GM18870 (cell line): ENCODE results near the gene FGFR3.

Experiments used
- ATAC-seq: cut with Tn5 transposase; IDR thresholded peaks from one replicate; pipeline ENCODE4 v1.9.1; 2021; ENCODE audit warnings: moderate library complexity; ENCODE audit not compliant: unreplicated experiment

FGFR3 gene

GRCh38 chr4:1756079-1756478 is 37.0 kb upstream of the FGFR3 start:
- ATAC-seq: no peak

- ATAC-seq: no peak
These were observed 36.0 kb upstream of the FGFR3 start for GRCh38 chr4:1756893-1757779.

GRCh38 chr4:1757836-1758235 is 35.3 kb upstream of the FGFR3 start:
- ATAC-seq: no peak

GRCh38 chr4:1758306-1759121 is 34.6 kb upstream of the FGFR3 start:
- ATAC-seq: no peak

GRCh38 chr4:1759170-1759817 is 33.8 kb upstream of the FGFR3 start:
- ATAC-seq: no peak

- no peak for ATAC-seq
These were observed 33.3 kb upstream of the FGFR3 start for GRCh38 chr4:1759818-1760223.

GRCh38 chr4:1760521-1761071 is 32.5 kb upstream of the FGFR3 start:
- no peak for ATAC-seq

- no peak for ATAC-seq
These were observed 31.9 kb upstream of the FGFR3 start for GRCh38 chr4:1761130-1761689.

- ATAC-seq: no peak
These were observed 30.7 kb upstream of the FGFR3 start for GRCh38 chr4:1762264-1763010.

GRCh38 chr4:1763070-1763549 is 30.0 kb upstream of the FGFR3 start:
- ATAC-seq: no peak

GRCh38 chr4:1763550-1764080 is 29.5 kb upstream of the FGFR3 start:
- ATAC-seq: no peak

GRCh38 chr4:1764670-1765069 is 28.4 kb upstream of the FGFR3 start:
- no peak for ATAC-seq

- no peak for ATAC-seq
These were observed 27.6 kb upstream of the FGFR3 start for GRCh38 chr4:1765409-1766072.

- no peak for ATAC-seq
These were observed 26.7 kb upstream of the FGFR3 start for GRCh38 chr4:1766106-1767060.

- ATAC-seq: no peak
These were observed 25.9 kb upstream of the FGFR3 start for GRCh38 chr4:1767061-1767769.

GRCh38 chr4:1767770-1768366 is 25.2 kb upstream of the FGFR3 start:
- ATAC-seq: no peak
